GM20000 (cell line): ENCODE measurements around the gene TMEM94.

Experiments used
- DNase-seq: peaks from one replicate; pipeline ENCODE4 v3.0.0; 2012; ENCODE audit warnings: low spot score
- CTCF ChIP-seq: IDR thresholded peaks from 2 replicates; pipeline ENCODE4 v1.5.1; 2012; ENCODE audit warnings: mild to moderate bottlenecking, control low read depth; ENCODE audit errors: extremely low read depth, missing control alignments

Gene TMEM94

GRCh38 chr17:75488693-75489510 lies 32.5 kb downstream of the TMEM94 start:
- no peak for TF ChIP-seq CTCF
- no peak for DNase-seq

- DNase-seq = no peak
- no peak for TF ChIP-seq CTCF
Measured at GRCh38 chr17:75489511-75489955, 33.1 kb downstream of the TMEM94 start.

- no peak for TF ChIP-seq CTCF
- no peak for DNase-seq
Measured at GRCh38 chr17:75490173-75490743, 33.8 kb downstream of the TMEM94 start.

DNA sequence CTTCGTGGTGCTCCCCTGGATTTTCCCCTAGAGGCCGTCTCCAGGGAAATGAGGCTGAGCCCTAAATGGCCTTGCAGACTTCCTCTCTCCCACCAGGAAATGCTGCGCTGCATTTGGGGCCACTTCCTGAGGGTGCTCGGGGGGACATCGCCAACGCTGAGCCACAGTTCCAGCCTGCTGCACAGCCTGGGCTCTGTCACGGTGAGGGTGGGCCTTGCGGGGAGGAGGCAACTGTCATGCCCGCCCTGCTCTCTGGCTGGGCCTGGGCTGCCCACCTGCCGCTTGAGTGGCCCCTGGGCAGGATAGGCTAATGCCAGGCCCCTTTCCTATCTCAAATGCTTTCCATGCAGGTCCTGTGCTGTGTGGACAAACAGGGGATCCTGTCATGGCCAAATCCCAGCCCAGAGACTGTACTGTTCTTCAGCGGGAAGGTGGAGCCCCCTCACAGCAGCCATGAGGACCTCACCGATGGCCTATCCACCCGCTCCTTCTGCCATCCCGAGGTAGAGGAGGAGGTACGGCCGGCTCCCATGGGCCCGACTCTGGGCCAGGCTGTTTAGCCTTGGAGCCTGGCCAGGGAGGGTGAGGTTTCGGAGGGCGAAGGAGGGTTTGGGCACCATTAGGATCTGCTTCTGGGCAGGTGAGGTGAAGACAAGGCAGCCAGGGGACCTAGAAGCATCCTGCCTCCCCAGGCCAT lies 34.7 kb downstream of the TMEM94 start:
- no peak for TF ChIP-seq CTCF
- no peak for DNase-seq

DNA sequence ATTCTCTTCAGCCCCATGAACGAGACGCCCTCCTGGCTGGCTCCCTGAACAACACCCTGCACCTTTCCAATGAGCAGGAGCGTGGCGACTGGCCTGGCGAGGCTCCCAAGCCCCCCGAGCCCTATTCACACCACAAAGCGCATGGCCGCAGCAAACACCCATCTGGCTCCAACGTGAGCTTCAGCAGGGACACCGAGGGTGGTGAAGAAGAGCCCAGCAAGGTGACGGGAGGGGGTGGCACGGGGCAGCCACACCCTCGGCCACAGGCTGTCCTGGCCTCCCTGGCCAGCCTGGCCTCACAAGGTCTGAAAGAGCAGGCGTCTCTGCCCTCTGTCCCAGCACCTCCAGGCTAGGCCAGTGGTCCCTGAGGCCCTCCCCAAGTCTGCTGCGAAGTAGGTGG lies 35.2 kb downstream of the TMEM94 start:
- TF ChIP-seq CTCF = no peak
- DNase-seq = no peak

DNA sequence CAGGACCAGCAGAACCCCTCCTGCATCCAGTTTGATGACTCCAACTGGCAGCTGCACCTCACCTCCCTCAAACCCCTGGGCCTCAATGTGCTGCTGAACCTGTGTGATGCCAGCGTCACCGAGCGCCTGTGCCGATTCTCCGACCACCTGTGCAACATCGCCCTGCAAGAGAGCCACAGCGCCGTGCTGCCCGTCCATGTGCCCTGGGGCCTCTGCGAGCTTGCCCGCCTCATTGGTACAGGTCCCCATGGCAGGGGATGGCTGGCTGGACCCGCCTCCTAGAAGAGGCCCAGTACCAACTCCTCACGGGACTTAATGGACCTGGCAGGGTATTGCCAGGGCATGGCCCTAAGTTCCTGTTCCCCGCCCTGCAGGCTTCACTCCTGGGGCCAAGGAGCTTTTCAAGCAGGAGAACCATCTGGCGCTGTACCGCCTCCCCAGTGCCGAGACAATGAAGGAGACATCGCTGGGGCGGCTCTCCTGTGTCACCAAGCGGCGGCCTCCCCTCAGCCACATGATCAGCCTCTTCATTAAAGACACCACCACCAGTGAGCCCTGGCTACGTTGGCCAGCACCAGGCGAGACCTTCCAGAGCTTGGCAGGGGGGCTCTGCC lies 36.2 kb downstream of the TMEM94 start:
- no peak for DNase-seq
- TF ChIP-seq CTCF = no peak
